HCT116 (cell line): ENCODE results near the gene ADGRL3. TPM values are rescaled to one million over a fixed set of nuclear protein-coding genes. Genes with fewer than 3 reads are reported as not detected.

Source experiments
- ATAC-seq: fragments of 200-7000 bp; cut with Tn5 transposase; 2 replicates; pipeline ENCODE4 v1.9.1; 2020; ENCODE audit warnings: mild to moderate bottlenecking, moderate library complexity
- BruUV-seq: library from RNA; stranded (reverse); fragments of 400-500 nt; replicated peaks from 2 replicates; lab custom pipeline; 2021; lab: Mats Ljungman, UMichigan
- CTCF ChIA-PET: fragments of 300-600 bp; sonication (Branson Sonifier 250); formaldehyde crosslinking; loops from one replicate; lab custom pipeline; 2021; ENCODE audit warnings: antibody characterized with exemption; lab: Charles Lee
- POLR2A ChIA-PET: fragments of 300-600, 350-600 bp; sonication (Branson Sonifier 250); formaldehyde crosslinking; loops from one replicate; lab custom pipeline; 2021; ENCODE audit warnings: antibody characterized with exemption; lab: Charles Lee
- RAD21 ChIA-PET, 2 experiments: fragments of 300-600 bp; sonication (Branson Sonifier 250); formaldehyde crosslinking; loops; one replicate each; lab custom pipeline; 2023; ENCODE audit warnings: low total read pairs in 2 of 2; ENCODE audit not compliant: uncharacterized antibody in 2 of 2, unreplicated experiment in 2 of 2, low non-redundant PET in 1 of 2; lab: Charles Lee
- DNase-seq: peaks from one replicate; pipeline ENCODE4 v3.0.0-alpha.2; 2010; ENCODE audit warnings: low read depth, low spot score
- H2AFZ ChIP-seq: fragments of 200-600 bp; shearing (Covaris generic), sonication (generic); 2 replicates; pipeline ENCODE4 v1.6.1; 2017; ENCODE audit warnings: low read depth, mixed run types, mixed read lengths, antibody characterized with exemption, low read length; ENCODE audit not compliant: poor library complexity, severe bottlenecking
- H3K27ac ChIP-seq: 2 replicates; pipeline ENCODE4 v1.5.1; 2012; ENCODE audit warnings: low read depth, low read length
- H3K27me3 ChIP-seq: fragments of 200-600 bp; sonication (generic); 2 replicates; pipeline ENCODE4 v1.6.1; 2016; ENCODE audit warnings: mixed run types, low read length, mixed read lengths; ENCODE audit not compliant: insufficient read depth
- H3K36me3 ChIP-seq, 2 experiments: fragments of 200-500 bp in 1 of 2; fragments of 200-600 bp in 1 of 2; sonication (Bioruptor generic) in 1 of 2; sonication (generic) in 1 of 2; 2 replicates each; pipeline versions ENCODE4 v1.5.1 to v1.6.1; 2014 to 2016; ENCODE audit warnings: low read length in 2 of 2, inconsistent platforms in 1 of 2, mixed read lengths in 1 of 2, mixed run types in 1 of 2; ENCODE audit not compliant: insufficient read depth in 2 of 2, control insufficient read depth in 1 of 2
- H3K4me1 ChIP-seq, 2 experiments: fragments of 200-600 bp in 1 of 2; sonication (generic) in 1 of 2; 2 replicates each; pipeline versions ENCODE4 v1.5.1 to v1.6.1; 2012 to 2017; ENCODE audit warnings: low read length in 2 of 2, inconsistent platforms in 1 of 2, mild to moderate bottlenecking in 1 of 2, mixed read lengths in 1 of 2, mixed run types in 1 of 2, moderate library complexity in 1 of 2; ENCODE audit not compliant: insufficient read depth in 2 of 2, control insufficient read depth in 1 of 2
- H3K4me2 ChIP-seq: fragments of 200-600 bp; sonication (generic); 2 replicates; pipeline ENCODE4 v1.6.1; 2017; ENCODE audit warnings: mixed run types, low read length, mixed read lengths
- H3K4me3 ChIP-seq, 2 experiments: fragments of 200-600 bp in 1 of 2; sonication (generic) in 1 of 2; replicated peaks in 1 of 2; 2 replicates each; pipeline ENCODE4 v1.5.1; 2011 to 2016; ENCODE audit warnings: low read length in 2 of 2, control low read depth in 1 of 2, low read depth in 1 of 2, mild to moderate bottlenecking in 1 of 2, mixed read lengths in 1 of 2, mixed run types in 1 of 2
- H3K79me2 ChIP-seq: fragments of 200-600 bp; sonication (generic); 2 replicates; pipeline ENCODE4 v1.6.1; 2017; ENCODE audit warnings: mild to moderate bottlenecking, mixed run types, low read length, moderate library complexity, mixed read lengths; ENCODE audit not compliant: insufficient read depth
- H3K9ac ChIP-seq: fragments of 200-600 bp; sonication (generic); 2 replicates; pipeline ENCODE4 v1.6.1; 2016; ENCODE audit warnings: low read length, mixed read lengths
- H3K9me2 ChIP-seq: fragments of 200-600 bp; sonication (generic), shearing (Covaris generic); 2 replicates; pipeline ENCODE4 v1.6.1; 2017; ENCODE audit warnings: mixed run types, mild to moderate bottlenecking, moderate library complexity; ENCODE audit not compliant: insufficient read depth
- H3K9me3 ChIP-seq, 2 experiments: fragments of 200-500 bp in 1 of 2; fragments of 200-600 bp in 1 of 2; sonication (Bioruptor generic) in 1 of 2; sonication (generic) in 1 of 2; 2 replicates each; pipeline ENCODE4 v1.6.1; 2014 to 2017; ENCODE audit warnings: low read length in 2 of 2, mixed read lengths in 2 of 2, inconsistent platforms in 1 of 2, low read depth in 1 of 2, mild to moderate bottlenecking in 1 of 2, mixed run types in 1 of 2, moderate library complexity in 1 of 2; ENCODE audit not compliant: control insufficient read depth in 1 of 2, insufficient read depth in 1 of 2
- H4K20me1 ChIP-seq: fragments of 200-600 bp; sonication (generic), shearing (Covaris generic); 2 replicates; pipeline ENCODE4 v1.6.1; 2017; ENCODE audit warnings: mixed run types, mild to moderate bottlenecking, moderate library complexity; ENCODE audit not compliant: insufficient read depth
- CBX3 ChIP-seq: IDR thresholded peaks from 2 replicates; pipeline ENCODE4 v1.6.1; 2012; ENCODE audit warnings: low read depth
- ELF1 ChIP-seq: IDR thresholded peaks from 2 replicates; pipeline ENCODE4 v1.6.1; 2012; ENCODE audit warnings: low read depth, borderline replicate concordance
- FOSL1 ChIP-seq: IDR thresholded peaks from 2 replicates; pipeline ENCODE4 v1.6.1; 2012; ENCODE audit warnings: low read depth
- POLR2AphosphoS5 ChIP-seq: IDR thresholded peaks from 2 replicates; pipeline ENCODE4 v1.6.1; 2011; ENCODE audit warnings: mild to moderate bottlenecking, low read depth, low read length, moderate library complexity
- SRF ChIP-seq: IDR thresholded peaks from 2 replicates; pipeline ENCODE4 v1.6.1; 2012; ENCODE audit warnings: low read depth
- intact Hi-C: fragments of 100-400 bp; cut with micrococcal nuclease; formaldehyde crosslinking; loops from 2 replicates; pipeline ENCODE4 v1.10.0; 2022
- total RNA-seq: library from RNA; stranded (reverse); gene quantifications from one replicate; pipeline ENCODE4 v1.2.1, GENCODE V29; 2021; ENCODE audit not compliant: unreplicated experiment
- TF ChIP-seq, protein P1 (sequence below): IDR thresholded peaks from 2 replicates; pipeline ENCODE4 v1.6.1; 2011; ENCODE audit warnings: mild to moderate bottlenecking, low read length, moderate library complexity; ENCODE audit not compliant: insufficient replicate concordance; ENCODE audit errors: extremely low read depth
- TF ChIP-seq, protein P2 (sequence below): IDR thresholded peaks from 2 replicates; pipeline ENCODE4 v1.6.1; 2012; ENCODE audit warnings: low read depth

The ADGRL3 gene
- total RNA-seq, 1 experiment from 2014 or later: not detected

DNA sequence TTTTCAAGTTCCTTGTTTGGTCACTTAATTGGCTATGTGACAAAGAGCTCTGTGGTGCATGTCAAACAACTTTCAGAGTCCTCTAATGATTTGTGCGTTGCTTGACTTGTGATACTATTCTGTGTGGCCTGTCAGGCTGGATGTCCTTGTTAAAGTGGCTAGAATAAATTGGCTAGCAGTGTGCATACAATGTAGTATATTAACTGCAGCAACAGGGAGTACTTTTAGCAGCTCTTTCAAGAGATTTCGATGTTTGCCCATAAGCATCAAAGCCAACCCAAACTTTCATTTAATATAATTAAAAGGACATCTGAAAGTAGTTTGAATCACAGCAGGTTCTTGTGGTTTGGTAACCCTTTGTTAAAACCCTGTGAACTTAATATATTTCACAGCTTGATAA lies 718.9 kb downstream of the ADGRL3 start:
- Histone ChIP-seq H2AFZ (no peak overlapping the region), H3K79me2 (no peaks in the 10 kb centered on the region), H3K9me2 (no peaks in the 10 kb centered on the region), H3K4me1 (no peaks in the 10 kb centered on the region), H3K4me2 (no peak overlapping the region), H3K9me3 (peaks cover 9 to 27% of the 10 kb centered on the region in 2 experiments; a peak in 2 of 4 replicates), H4K20me1 (no peaks in the 10 kb centered on the region), H3K4me3 (no peak overlapping the region), H3K27me3 (no peaks in the 10 kb centered on the region), H3K9ac (no peak overlapping the region), H3K36me3 (no peaks in the 10 kb centered on the region), H3K27ac (no peak overlapping the region)
- RAD21 ChIA-PET: no interaction called here
- intact Hi-C loops: no loop called here
- CTCF ChIA-PET: no interaction called here
- DNase-seq (no peak), ATAC-seq (no peak)
- no TSS peak for BruUV-seq
- POLR2A ChIA-PET: no interaction called here
- TF ChIP-seq, protein P1, sequence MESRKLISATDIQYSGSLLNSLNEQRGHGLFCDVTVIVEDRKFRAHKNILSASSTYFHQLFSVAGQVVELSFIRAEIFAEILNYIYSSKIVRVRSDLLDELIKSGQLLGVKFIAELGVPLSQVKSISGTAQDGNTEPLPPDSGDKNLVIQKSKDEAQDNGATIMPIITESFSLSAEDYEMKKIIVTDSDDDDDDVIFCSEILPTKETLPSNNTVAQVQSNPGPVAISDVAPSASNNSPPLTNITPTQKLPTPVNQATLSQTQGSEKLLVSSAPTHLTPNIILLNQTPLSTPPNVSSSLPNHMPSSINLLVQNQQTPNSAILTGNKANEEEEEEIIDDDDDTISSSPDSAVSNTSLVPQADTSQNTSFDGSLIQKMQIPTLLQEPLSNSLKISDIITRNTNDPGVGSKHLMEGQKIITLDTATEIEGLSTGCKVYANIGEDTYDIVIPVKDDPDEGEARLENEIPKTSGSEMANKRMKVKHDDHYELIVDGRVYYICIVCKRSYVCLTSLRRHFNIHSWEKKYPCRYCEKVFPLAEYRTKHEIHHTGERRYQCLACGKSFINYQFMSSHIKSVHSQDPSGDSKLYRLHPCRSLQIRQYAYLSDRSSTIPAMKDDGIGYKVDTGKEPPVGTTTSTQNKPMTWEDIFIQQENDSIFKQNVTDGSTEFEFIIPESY: no peak
- TF ChIP-seq, protein P2, sequence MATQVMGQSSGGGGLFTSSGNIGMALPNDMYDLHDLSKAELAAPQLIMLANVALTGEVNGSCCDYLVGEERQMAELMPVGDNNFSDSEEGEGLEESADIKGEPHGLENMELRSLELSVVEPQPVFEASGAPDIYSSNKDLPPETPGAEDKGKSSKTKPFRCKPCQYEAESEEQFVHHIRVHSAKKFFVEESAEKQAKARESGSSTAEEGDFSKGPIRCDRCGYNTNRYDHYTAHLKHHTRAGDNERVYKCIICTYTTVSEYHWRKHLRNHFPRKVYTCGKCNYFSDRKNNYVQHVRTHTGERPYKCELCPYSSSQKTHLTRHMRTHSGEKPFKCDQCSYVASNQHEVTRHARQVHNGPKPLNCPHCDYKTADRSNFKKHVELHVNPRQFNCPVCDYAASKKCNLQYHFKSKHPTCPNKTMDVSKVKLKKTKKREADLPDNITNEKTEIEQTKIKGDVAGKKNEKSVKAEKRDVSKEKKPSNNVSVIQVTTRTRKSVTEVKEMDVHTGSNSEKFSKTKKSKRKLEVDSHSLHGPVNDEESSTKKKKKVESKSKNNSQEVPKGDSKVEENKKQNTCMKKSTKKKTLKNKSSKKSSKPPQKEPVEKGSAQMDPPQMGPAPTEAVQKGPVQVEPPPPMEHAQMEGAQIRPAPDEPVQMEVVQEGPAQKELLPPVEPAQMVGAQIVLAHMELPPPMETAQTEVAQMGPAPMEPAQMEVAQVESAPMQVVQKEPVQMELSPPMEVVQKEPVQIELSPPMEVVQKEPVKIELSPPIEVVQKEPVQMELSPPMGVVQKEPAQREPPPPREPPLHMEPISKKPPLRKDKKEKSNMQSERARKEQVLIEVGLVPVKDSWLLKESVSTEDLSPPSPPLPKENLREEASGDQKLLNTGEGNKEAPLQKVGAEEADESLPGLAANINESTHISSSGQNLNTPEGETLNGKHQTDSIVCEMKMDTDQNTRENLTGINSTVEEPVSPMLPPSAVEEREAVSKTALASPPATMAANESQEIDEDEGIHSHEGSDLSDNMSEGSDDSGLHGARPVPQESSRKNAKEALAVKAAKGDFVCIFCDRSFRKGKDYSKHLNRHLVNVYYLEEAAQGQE: no peak
- TF ChIP-seq ELF1 (no peak), CBX3 (no peak), POLR2AphosphoS5 (no peak), SRF (no peak), FOSL1 (no peak)
